Activated effector memory CD4-positive, alpha-beta T cell treated with anti-CD3 and anti-CD28 coated beads, Interleukin-2, amount 50 U/mL, for 16 hours (primary cell): Measurements from ENCODE around the gene CIART.
A peak's percentile ranks its signal among the peaks of the same experiment; 100 is the strongest.

Experiments
- DNase-seq: peaks from one replicate; pipeline ENCODE4 v3.0.0-alpha.2; 2020

The CIART gene

DNA sequence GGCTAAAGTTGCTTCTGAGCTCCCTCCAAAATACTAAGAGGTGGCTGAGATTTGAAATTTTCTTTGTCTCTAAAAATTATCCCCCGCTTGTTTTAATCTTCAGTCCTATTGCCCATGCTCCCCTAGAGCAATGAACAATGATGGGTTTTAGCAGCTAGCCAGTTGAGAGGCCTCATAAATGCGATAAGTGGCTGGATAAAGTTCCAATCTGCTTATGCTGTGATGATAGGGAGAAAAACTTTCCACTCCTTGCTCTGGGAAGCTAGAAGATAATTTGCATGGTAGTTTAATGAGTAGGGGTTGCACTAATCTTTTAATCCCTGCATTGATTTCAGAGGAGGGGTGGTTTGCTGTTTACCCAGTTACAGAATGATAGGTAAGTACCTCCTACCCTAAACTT, 29.4 kb downstream of the CIART start:
- DNase-seq: no peak

DNA sequence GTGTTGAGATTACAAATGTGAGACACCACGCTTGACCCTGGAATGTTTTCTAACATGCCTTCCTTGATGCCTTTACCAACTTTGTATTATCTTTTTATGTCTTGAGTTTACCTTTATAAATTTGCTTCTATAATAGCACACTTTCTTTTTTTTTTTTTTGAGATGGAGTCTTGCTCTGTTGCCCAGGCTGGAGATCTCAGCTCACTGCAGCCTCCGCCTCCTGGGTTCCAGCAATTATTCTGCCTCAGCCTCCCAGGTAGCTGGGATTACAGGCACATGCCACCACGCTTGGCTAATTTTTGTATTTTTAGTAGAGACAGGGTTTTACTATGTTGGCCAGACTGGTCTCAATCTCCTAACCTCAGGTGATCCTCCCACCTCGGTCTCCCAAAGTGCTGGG, 32.3 kb downstream of the CIART start:
- peak; percentile 3 for DNase-seq

DNA sequence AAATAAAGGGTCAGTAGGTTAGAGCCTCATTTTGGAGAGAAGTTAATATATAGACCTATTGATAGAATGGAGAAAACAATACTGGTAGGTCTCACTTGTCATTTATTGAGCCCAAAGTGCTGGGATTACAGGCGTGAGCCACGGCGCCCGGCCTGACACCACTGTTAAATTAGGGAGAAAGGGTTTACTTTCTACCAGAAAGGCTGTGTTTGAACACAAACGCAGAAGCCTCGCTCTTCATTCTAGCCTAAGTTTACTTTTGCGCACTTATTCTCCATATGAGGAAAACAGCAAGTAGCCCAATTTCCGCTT, 38.3 kb downstream of the CIART start:
- DNase-seq: no peak

DNA sequence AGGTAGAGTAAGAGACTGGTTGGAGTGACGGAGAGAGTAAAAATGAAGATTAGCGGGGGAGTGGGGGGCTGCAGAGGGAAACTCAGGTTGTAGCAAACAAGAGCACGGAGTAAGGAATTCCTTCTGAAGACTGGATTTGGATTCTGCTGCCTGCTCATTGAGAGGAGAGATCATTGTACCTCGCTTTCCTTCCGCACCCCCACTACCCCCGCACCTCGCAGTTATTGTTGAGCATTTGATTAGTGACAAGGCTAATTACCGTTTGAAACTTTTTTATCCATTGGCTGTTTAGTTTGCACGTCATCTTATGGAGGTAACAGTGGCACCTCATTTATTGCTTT, 39.4 kb downstream of the CIART start:
- DNase-seq: peak; percentile 64

DNA sequence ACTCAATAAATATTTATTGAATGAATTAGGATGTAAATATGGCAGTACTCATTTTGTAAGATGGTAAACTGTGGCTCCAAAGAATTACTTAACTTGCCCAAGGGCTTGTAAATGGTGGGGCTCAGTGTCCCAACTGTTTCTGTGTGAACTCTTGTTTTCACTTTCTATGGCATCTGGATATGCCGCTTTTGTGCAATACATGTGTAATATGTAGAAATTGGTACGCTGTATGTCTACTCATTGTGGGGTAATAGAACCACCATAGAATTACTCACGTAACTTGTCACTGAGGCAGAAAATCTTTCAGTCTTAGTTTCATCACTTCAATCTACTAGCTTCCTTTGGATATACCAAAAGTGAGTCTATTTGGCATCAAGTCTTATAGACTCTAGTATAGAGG, 40.0 kb downstream of the CIART start:
- DNase-seq: peak; percentile 61

DNA sequence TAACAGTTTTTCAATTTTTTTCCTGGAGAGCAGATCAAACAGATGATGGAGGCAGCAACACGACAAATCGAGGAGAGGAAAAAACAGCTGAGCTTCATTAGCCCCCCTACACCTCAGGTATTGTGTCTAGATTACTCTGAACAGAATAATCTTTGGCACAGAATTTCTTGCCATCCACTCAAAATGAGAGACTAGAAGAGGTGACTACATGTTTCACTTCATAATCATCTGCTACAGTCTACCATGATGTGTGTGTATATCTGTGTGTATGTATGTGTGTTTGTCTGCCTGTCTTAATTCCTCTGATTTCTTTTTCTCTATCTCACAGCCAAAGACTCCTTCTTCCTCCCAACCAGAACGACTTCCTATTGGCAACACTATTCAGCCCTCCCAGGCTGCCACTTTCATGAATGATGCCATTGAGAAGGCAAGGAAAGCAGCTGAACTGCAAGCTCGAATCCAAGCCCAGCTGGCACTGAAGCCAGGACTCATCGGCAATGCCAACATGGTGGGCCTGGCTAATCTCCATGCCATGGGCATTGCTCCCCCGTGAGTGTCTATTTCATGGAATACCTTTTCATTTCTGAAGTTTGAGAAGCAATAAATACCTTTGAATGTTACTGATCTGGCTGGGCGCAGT, 50.4 kb downstream of the CIART start:
- no peak for DNase-seq
